HepG2 (cell line): ENCODE measurements around the gene PHLPP2. TPM values are rescaled to one million over a fixed set of nuclear protein-coding genes. Genes with fewer than 3 reads are reported as not detected.

Source experiments
- HOXD1 ChIP-seq: sonication (generic); formaldehyde crosslinking; IDR thresholded peaks from 2 replicates; pipeline ENCODE4 v1.5.0; 2020; ENCODE audit warnings: missing genetic modification reagents
- RXRA ChIP-seq: sonication (generic); formaldehyde crosslinking; IDR thresholded peaks from 2 replicates; pipeline ENCODE4 v1.5.1; 2020; ENCODE audit warnings: missing genetic modification reagents
- U2AF2 ChIP-seq: fragments of 200-400 bp; formaldehyde crosslinking; IDR thresholded peaks from 2 replicates; pipeline ENCODE4 v1.6.1; 2017; ENCODE audit warnings: low read depth, mild to moderate bottlenecking, low read length
- WIZ ChIP-seq: sonication (generic); formaldehyde crosslinking; IDR thresholded peaks from 2 replicates; pipeline ENCODE4 v1.5.1; 2020; ENCODE audit warnings: mild to moderate bottlenecking, missing genetic modification reagents
- ZMYM3 ChIP-seq: sonication (generic); formaldehyde crosslinking; IDR thresholded peaks from 2 replicates; pipeline ENCODE4 v1.5.1; 2020; ENCODE audit warnings: mild to moderate bottlenecking, missing genetic modification reagents
- ZNF101 ChIP-seq: sonication (generic); formaldehyde crosslinking; IDR thresholded peaks from 2 replicates; pipeline ENCODE4 v1.4.0; 2020; ENCODE audit warnings: mild to moderate bottlenecking, low read depth, missing genetic modification reagents, borderline replicate concordance
- ZNF510 ChIP-seq: sonication (generic); formaldehyde crosslinking; IDR thresholded peaks from 2 replicates; pipeline ENCODE4 v1.4.0; 2020; ENCODE audit warnings: low read depth, mild to moderate bottlenecking, missing genetic modification reagents
- ZNF598 ChIP-seq: sonication (generic); formaldehyde crosslinking; IDR thresholded peaks from 2 replicates; pipeline ENCODE4 v1.5.1; 2020; ENCODE audit warnings: mild to moderate bottlenecking, missing genetic modification reagents, borderline replicate concordance
- polyA plus RNA-seq, 8 experiments: library from polyadenylated mRNA; depleted of rRNA in 3 of 8; stranded (reverse) in 7 of 8; unstranded in 1 of 8; fragments of >200 nt; fragmentation: Illumina TruSeq in 4 of 8; extraction: Trizol in 4 of 8; gene quantifications; 2 replicates each; pipeline versions ENCODE4 v1.2.1 to v1.2.3, GENCODE V29; 2011 to 2016; ENCODE audit warnings: low read depth in 4 of 8, missing spikeins in 1 of 8, mixed read lengths in 1 of 8; ENCODE audit not compliant: insufficient read depth in 1 of 8
- total RNA-seq, 5 experiments: library from RNA; depleted of rRNA; stranded (reverse); fragments of >200 nt; fragmentation: Illumina TruSeq; extraction: Trizol; gene quantifications; 2 replicates each; pipeline ENCODE4 v1.2.3, GENCODE V29; 2016; ENCODE audit warnings: low read depth in 1 of 5
- TF ChIP-seq, protein P1 (sequence below): sonication (generic); formaldehyde crosslinking; IDR thresholded peaks from 2 replicates; pipeline ENCODE4 v1.5.0; 2020; ENCODE audit warnings: missing genetic modification reagents, mild to moderate bottlenecking, borderline replicate concordance
- TF ChIP-seq, protein P2 (sequence below): sonication (generic); formaldehyde crosslinking; IDR thresholded peaks from 2 replicates; pipeline ENCODE4 v1.4.0; 2020; ENCODE audit warnings: missing genetic modification reagents, borderline replicate concordance

The PHLPP2 gene
- total and polyA plus RNA-seq, 2 of the 13 experiments (the other 11 are each of a cell fraction or from before 2014, with no cell fraction given) = 8.9 TPM

DNA sequence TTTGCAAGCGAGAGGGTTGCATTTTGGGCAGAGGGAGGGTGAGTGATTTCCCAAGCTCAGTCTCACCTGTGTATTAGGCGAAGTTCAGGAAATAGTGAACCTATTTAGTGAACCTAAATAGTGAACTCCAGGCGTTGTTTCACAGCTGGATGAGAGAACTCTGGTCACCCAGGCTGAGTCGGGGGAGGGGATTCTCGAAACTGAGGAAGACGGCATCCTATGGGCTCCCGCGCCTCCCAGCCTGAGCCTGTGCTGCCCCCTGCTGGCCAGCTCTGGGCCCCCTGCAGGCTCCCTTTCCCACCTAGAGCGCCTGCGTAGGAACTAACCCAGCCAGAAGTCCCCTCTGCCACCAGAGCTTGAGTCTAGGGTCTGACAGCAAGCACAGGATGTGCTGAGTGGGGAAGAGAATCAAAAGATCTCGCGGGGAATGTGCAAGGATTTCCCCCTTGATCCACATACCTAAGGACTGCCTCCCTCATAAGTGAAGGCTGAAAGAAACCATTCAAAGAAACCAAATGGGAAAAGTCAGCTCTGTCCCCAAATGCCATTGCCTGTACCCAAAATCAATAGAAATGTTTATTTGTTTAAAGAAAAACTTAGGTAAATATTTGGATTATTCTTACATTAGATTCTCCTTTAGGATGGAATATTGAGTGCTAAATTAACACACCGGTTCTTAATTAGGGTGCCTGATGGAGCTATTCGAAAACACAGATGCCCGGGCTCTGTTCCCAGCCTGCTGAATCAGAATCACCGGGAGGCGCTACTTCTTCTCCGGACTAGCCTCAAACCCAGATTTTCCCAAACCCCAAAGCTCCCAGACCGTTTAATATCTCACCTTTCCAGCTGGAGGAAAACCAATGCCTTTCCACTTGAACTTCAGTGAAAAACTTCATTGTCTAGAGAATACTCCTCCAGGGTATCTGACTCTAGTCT is 113.3 kb downstream of the PHLPP2 start (continued):
- TF ChIP-seq ZNF101 (CRISPR knock-in tag) (no peak), ZMYM3 (CRISPR knock-in tag) (peak; percentile 8; the same call in 1 of the 2 replicates), U2AF2 (no peak), WIZ (CRISPR knock-in tag) (no peak), RXRA (CRISPR knock-in tag) (peak; percentile 32; the same call in 1 of the 2 replicates), ZNF510 (CRISPR knock-in tag) (no peak), ZNF598 (CRISPR knock-in tag) (peak; percentile 88; the same call in 1 of the 2 replicates), HOXD1 (peak; percentile 56; the same call in 1 of the 2 replicates)
- TF ChIP-seq, protein P1, sequence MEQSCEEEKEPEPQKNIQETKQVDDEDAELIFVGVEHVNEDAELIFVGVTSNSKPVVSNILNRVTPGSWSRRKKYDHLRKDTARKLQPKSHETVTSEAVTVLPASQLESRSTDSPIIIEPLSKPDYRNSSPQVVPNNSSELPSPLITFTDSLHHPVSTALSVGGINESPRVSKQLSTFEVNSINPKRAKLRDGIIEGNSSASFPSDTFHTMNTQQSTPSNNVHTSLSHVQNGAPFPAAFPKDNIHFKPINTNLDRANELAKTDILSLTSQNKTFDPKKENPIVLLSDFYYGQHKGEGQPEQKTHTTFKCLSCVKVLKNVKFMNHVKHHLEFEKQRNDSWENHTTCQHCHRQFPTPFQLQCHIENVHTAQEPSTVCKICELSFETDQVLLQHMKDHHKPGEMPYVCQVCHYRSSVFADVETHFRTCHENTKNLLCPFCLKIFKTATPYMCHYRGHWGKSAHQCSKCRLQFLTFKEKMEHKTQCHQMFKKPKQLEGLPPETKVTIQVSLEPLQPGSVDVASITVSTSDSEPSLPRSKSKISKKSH = no peak
- TF ChIP-seq, protein P2, sequence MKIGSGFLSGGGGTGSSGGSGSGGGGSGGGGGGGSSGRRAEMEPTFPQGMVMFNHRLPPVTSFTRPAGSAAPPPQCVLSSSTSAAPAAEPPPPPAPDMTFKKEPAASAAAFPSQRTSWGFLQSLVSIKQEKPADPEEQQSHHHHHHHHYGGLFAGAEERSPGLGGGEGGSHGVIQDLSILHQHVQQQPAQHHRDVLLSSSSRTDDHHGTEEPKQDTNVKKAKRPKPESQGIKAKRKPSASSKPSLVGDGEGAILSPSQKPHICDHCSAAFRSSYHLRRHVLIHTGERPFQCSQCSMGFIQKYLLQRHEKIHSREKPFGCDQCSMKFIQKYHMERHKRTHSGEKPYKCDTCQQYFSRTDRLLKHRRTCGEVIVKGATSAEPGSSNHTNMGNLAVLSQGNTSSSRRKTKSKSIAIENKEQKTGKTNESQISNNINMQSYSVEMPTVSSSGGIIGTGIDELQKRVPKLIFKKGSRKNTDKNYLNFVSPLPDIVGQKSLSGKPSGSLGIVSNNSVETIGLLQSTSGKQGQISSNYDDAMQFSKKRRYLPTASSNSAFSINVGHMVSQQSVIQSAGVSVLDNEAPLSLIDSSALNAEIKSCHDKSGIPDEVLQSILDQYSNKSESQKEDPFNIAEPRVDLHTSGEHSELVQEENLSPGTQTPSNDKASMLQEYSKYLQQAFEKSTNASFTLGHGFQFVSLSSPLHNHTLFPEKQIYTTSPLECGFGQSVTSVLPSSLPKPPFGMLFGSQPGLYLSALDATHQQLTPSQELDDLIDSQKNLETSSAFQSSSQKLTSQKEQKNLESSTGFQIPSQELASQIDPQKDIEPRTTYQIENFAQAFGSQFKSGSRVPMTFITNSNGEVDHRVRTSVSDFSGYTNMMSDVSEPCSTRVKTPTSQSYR (CRISPR knock-in tag) = peak; percentile 79; the same call in 1 of the 2 replicates
